Body of pancreas (tissue), 4 donors: ENCODE results near the gene ABCC1. TPM values are rescaled to one million over a fixed set of nuclear protein-coding genes. Genes with fewer than 3 reads are reported as not detected.

Experiments used
- ATAC-seq: fragments of 150-250 bp; one replicate; pipeline ENCODE4 v1.9.1; 2016
- DNase-seq, 4 donors: peaks; one replicate each; pipeline ENCODE4 v3.0.0-alpha.2; 2019
- H3K27ac ChIP-seq, 4 donors: fragments of 200-600 bp; sonication (generic); 1 replicate in 3 of 4; 2 replicates in 1 of 4; pipeline versions ENCODE4 v1.5.1 to v1.6.1; 2016 to 2019; ENCODE audit warnings: mild to moderate bottlenecking in 1 of 4, mixed read lengths in 1 of 4, moderate library complexity in 1 of 4
- H3K27me3 ChIP-seq, 2 donors: fragments of 200-600 bp; sonication (generic); one replicate each; pipeline ENCODE4 v1.6.0; 2016; ENCODE audit warnings: mild to moderate bottlenecking in 1 of 2
- H3K36me3 ChIP-seq, 2 donors: fragments of 200-600 bp; sonication (generic); replicated peaks in 1 of 2; 2 replicates each; pipeline ENCODE4 v1.5.1; 2016; ENCODE audit warnings: low read depth in 2 of 2; ENCODE audit not compliant: insufficient read depth in 1 of 2
- H3K4me1 ChIP-seq: fragments of 200-600 bp; sonication (generic); one replicate; pipeline ENCODE4 v1.6.0; 2016
- H3K4me3 ChIP-seq, 2 donors: fragments of 200-600 bp; sonication (generic); 1 replicate in 1 of 2; 2 replicates in 1 of 2; pipeline ENCODE4 v1.5.1; 2016 to 2019
- H3K9me3 ChIP-seq, 3 donors: fragments of 200-600 bp; sonication (generic); 1 replicate in 2 of 3; 2 replicates in 1 of 3; pipeline ENCODE4 v1.5.1; 2016
- POLR2A ChIP-seq, 3 donors: fragments of 450-650 bp; IDR thresholded peaks; one replicate each; pipeline ENCODE4 v1.6.1; 2016; ENCODE audit warnings: antibody characterized with exemption in 3 of 3, mild to moderate bottlenecking in 2 of 3
- WGBS, 2 donors: methylation state at CpG; one replicate each; pipeline ENCODE4 v1.1.5; 2017; 5-methylcytosine and 5-hydroxymethylcytosine counted together
- intact Hi-C: fragments of 100-400 bp; cut with DNase I; formaldehyde crosslinking; loops from one replicate; pipeline ENCODE4 v1.15.1; 2023
- total RNA-seq, 2 donors: library from RNA; depleted of rRNA; stranded (reverse); fragments of >200 nt; gene quantifications; one replicate each; pipeline ENCODE4 v1.1.0, GENCODE V29; 2016
- TF ChIP-seq, protein P1 (sequence below), 7 experiments: fragments of 450-650 bp in 4 of 7; fragments of 200-600 bp in 3 of 7; sonication (generic) in 3 of 7; IDR thresholded peaks; one replicate each; pipeline ENCODE4 v1.5.1; 2016 to 2019; ENCODE audit warnings: antibody characterized with exemption in 7 of 7

Gene ABCC1
- total RNA-seq, 2 donors from 2014 or later: 12.7 to 23.1 TPM

DNA sequence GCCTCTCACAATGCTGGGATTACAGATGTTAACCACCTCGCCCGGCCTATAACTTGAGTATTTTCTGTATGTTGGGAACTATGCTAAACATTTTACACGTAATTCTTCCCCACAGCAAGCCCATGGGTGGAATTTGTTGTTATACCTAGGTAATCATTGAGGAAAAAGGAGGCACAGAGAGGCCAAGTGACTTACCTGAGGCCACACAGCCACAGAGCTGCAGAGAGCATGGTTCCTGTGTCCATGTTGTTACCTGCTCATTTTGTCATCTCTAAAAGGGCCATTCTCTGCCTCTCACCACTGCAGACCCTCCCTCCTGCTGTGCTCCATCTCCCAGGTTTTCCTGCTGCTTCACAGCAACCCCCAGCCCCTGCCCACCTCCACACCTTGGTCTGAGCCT, 135.5 kb downstream of the ABCC1 start:
- WGBS, 2 donors: 97% methylated on average over 3 of the region's 3 CpGs
- no peak for ATAC-seq
- intact Hi-C loops: no loop called here
- H3K27me3 ChIP-seq: no peaks in the 10 kb centered on the region
- no peaks in the 10 kb centered on the region for H3K9me3 ChIP-seq
- TF ChIP-seq, protein P1, sequence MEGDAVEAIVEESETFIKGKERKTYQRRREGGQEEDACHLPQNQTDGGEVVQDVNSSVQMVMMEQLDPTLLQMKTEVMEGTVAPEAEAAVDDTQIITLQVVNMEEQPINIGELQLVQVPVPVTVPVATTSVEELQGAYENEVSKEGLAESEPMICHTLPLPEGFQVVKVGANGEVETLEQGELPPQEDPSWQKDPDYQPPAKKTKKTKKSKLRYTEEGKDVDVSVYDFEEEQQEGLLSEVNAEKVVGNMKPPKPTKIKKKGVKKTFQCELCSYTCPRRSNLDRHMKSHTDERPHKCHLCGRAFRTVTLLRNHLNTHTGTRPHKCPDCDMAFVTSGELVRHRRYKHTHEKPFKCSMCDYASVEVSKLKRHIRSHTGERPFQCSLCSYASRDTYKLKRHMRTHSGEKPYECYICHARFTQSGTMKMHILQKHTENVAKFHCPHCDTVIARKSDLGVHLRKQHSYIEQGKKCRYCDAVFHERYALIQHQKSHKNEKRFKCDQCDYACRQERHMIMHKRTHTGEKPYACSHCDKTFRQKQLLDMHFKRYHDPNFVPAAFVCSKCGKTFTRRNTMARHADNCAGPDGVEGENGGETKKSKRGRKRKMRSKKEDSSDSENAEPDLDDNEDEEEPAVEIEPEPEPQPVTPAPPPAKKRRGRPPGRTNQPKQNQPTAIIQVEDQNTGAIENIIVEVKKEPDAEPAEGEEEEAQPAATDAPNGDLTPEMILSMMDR (IDR thresholded peaks at IDR 0.05): no peak
- TF ChIP-seq POLR2A (IDR thresholded peaks at IDR 0.05): no peak
- H3K27ac ChIP-seq: no peak overlapping the region
- H3K36me3 ChIP-seq: peaks cover 0 to 1% of the 10 kb centered on the region in 2 donors
- H3K4me3 ChIP-seq: no peak overlapping the region
- peaks cover 4% of the 10 kb centered on the region for H3K4me1 ChIP-seq
- no peak for DNase-seq

DNA sequence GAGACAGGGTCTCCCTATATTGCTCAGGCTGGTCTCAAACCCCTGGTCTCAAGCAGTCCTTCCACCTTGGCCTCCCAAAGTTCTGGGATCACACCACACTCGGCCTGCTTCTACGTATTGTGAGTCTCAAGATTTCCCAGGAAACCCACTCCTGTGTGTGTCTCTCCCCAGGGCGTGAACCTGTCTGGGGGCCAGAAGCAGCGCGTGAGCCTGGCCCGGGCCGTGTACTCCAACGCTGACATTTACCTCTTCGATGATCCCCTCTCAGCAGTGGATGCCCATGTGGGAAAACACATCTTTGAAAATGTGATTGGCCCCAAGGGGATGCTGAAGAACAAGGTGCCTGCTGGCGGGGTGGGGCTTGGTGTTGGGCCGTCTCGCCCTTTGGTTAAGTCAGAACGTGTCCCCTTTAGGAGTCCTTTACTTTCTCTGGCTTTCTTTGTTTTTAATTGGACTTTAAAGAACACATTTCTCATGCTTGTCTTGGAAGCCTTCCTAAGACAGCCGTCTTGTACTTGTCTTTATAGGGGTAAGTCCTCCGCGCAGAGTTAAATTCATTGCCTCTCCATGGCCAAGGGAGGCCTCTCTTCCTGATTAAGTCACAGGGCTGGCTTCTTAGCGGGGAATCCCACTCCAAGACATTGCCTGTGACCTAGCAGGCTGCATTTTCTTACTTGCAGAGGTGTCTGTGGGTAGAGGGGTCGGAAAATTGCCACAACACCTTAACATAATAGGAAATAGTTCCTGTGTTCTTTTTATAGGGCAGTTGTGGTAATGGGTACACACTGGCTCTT, 137.4 kb downstream of the ABCC1 start:
- ATAC-seq: no peak
- peaks cover 4% of the 10 kb centered on the region for H3K4me1 ChIP-seq
- peaks cover 0 to 1% of the 10 kb centered on the region in 2 donors for H3K36me3 ChIP-seq
- H3K27me3 ChIP-seq: no peaks in the 10 kb centered on the region
- intact Hi-C loops: no loop called here
- no peak overlapping the region for H3K27ac ChIP-seq
- no peaks in the 10 kb centered on the region for H3K9me3 ChIP-seq
- 91 to 93% methylated on average over 14 to 18 of the region's 18 CpGs for WGBS, 2 donors
- no peak overlapping the region for H3K4me3 ChIP-seq
- DNase-seq: no peak
- TF ChIP-seq, protein P1 (IDR thresholded peaks at IDR 0.05): no peak
- no peak for TF ChIP-seq POLR2A (IDR thresholded peaks at IDR 0.05)

DNA sequence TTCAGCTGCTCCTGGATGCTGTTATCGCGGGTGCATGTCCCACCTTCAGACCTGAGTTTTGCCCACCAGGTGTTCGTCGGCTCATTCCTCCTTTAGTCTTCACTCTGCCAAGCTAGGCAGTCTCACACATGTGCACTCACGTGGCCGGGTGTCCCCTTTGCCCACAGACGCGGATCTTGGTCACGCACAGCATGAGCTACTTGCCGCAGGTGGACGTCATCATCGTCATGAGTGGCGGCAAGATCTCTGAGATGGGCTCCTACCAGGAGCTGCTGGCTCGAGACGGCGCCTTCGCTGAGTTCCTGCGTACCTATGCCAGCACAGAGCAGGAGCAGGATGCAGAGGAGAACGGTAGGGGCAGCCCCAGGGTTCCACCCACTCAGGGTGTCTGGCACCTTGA, 140.8 kb downstream of the ABCC1 start:
- no peak overlapping the region for H3K27ac ChIP-seq
- peaks cover 23% of the 10 kb centered on the region for H3K4me1 ChIP-seq
- H3K27me3 ChIP-seq: no peaks in the 10 kb centered on the region
- no peak for ATAC-seq
- no peak for DNase-seq
- intact Hi-C loops: no loop called here
- H3K36me3 ChIP-seq: no peaks in the 10 kb centered on the region
- no peaks in the 10 kb centered on the region for H3K9me3 ChIP-seq
- 89 to 97% methylated on average over 13 to 19 of the region's 19 CpGs for WGBS, 2 donors
- TF ChIP-seq POLR2A (IDR thresholded peaks at IDR 0.05): no peak
- TF ChIP-seq, protein P1 (IDR thresholded peaks at IDR 0.05): no peak
- no peak overlapping the region for H3K4me3 ChIP-seq

DNA sequence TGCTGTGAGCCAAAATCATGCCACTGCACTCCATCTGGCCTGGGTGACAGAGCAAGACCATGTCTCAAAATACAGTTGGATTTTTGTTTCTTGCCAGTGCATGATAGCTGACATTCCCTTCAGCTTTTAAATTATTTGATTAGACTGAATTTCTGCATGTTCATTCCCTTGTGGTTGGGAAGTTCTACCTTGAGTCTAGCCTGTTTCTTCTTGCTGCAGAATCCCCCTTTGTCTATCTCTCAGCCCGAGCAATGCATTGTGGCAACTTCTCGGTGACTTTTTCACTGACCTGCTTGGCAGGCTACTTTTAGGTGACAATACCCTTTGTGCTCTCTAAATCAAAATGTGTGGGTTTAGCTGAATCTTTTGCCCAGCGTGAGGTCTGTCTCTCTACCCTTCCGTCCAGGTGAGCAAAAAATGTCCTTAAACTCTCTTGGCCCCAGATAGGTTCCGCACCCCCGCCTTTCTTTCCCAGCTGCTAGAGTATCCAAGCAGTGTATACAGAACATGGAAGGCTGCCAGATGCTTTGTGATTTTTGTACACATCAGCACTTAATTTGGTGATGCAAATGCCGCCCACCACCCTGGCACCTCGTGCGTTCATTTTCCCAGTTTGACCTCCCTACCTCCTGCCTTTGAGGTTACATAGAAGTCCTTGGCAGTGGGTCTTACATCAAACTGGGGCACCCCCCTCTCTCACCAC, 143.7 kb downstream of the ABCC1 start:
- ATAC-seq: peak; percentile 84
- Histone ChIP-seq H3K27ac (peak overlapping the region; percentile 18 to 84 (median 72)), H3K4me1 (peaks cover 46% of the 10 kb centered on the region), H3K9me3 (no peaks in the 10 kb centered on the region), H3K36me3 (no peaks in the 10 kb centered on the region), H3K4me3 (no peak overlapping the region), H3K27me3 (no peaks in the 10 kb centered on the region)
- intact Hi-C loops: no loop called here
- 23 to 26% methylated on average over 9 of the region's 9 CpGs for WGBS, 2 donors
- TF ChIP-seq, protein P1 (IDR thresholded peaks at IDR 0.05): no peak
- TF ChIP-seq POLR2A (IDR thresholded peaks at IDR 0.05): no peak
- DNase-seq: peak; percentile 76 to 89 (median 82)
